Stimulated activated naive CD4-positive, alpha-beta T cell treated with Interleukin-2 at 50 U/mL for 16 hours (primary cell): ENCODE data around the gene SP9.

ENCODE experiments used
- DNase-seq: peaks from one replicate; lab custom pipeline; 2025; lab: John Stamatoyannopoulos, UW

The SP9 gene

GRCh38 chr2:174334781-174335251, at the start of gene SP9:
Gene SP9, plus strand, starts transcription at chr2:174334954. Its CDS starts 139 bp downstream, at chr2:174335093.
- no peak for DNase-seq

DNA sequence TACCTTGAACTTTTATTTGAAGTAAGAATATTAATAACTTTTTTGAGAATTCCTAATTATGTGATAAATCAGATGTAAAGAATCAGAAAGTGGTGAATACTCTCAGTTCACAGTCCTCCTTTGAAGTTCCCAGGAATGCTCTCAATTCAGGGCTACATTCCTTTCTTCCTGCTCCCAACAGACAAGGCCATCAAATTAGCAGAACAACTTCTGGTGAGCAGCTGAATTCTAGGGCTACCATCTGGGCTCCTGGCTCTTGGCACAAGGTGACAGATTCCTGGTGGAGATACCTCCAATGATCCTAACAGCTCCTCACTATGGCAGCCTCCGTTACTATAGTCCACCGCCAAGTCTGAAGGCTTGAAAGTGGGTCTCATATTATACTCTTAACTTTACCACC, 48.6 kb upstream of the SP9 start:
- no peak for DNase-seq

- DNase-seq: no peak
Observed at GRCh38 chr2:174292908-174293307, 41.8 kb upstream of the SP9 start.

DNA sequence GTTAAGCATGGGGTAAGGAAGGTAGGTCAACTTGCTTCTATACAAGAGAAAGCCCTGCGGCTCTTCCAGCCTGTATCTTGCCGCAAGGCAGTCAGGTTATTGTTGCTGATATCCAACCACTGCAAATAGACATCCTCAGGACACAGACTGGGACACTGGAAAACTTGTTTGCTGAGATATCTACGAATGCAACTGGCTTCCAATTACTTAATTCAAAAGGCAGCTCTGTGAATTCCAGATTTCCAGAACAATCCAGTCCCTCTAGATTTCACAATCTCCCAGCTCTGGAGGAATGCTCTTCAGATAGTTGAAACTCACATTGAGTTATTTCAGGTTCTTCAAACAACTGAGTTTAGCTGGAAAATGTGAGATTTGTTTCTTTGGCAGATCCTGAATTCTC, 34.6 kb upstream of the SP9 start:
- DNase-seq: no peak

DNA sequence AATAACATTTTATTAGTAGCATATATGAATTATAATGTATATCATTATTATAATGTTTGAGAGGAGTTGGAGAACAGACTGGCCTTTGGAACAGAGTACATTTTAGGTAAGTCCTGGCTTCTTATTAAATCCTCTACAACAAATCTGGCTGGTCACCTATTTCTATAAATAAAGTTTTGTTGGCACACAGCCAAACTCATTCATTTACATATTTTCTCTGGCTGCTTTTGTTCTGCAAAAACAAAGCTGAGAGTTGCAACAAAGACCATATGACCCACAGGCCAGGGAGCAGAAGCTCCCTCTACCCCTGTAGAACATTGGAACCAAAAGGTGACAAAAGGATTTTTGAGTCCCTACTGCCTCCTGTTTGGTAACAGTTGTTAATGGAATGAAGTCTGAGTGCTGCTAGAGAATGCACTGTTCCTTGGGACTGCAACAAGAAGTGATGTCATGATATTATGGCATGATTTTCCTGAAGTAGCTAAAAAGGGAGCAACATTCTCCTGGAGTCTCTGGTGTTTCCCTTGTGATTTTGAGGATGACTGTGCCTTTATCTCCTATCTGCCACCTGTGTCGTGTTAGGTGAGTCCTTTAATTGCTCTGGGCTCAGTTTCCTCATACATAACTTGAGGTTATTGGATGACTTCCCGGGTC, 22.0 kb upstream of the SP9 start:
- DNase-seq: no peak

DNA sequence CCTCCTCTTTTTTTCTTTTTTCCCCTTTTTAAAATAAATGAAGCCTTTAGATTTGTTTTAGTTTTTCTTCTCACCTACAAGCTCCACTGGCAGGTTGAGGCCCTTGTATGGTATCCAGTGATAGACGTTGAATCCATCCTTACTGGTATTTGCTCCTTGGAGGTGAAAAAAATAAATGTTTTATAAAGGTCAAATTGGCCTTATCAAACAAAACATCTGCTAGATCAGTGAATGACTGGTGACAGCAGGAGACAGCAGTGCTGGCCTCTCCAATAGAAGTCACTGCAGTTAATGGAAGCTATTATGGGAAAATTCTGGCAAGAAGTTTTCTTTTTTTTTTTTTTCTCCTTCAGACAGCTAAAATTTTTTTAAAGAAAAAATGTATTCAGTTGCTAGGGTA, 12.6 kb upstream of the SP9 start:
- no peak for DNase-seq

- DNase-seq: no peak
Observed at GRCh38 chr2:174322746-174323145, 12.0 kb upstream of the SP9 start.

DNA sequence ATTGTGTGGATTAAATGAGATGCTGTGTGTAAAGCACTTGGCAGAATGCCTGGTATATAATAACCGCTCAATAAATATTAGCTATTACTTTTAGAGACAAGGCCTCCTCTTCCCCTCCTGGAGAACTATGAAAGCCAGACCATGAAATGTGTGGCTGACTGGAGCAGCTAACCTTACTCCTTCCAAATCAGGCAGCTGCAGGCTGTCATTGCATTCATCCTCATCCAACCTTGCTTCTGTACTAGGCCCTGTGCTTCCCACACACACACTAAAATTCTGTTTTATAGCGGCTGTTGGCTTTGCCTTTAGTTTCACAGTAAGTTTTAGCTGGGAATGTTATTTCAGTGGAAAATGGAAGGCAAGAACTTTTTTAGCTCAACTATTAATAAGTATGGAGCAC, 10.2 kb upstream of the SP9 start:
- DNase-seq: no peak

DNA sequence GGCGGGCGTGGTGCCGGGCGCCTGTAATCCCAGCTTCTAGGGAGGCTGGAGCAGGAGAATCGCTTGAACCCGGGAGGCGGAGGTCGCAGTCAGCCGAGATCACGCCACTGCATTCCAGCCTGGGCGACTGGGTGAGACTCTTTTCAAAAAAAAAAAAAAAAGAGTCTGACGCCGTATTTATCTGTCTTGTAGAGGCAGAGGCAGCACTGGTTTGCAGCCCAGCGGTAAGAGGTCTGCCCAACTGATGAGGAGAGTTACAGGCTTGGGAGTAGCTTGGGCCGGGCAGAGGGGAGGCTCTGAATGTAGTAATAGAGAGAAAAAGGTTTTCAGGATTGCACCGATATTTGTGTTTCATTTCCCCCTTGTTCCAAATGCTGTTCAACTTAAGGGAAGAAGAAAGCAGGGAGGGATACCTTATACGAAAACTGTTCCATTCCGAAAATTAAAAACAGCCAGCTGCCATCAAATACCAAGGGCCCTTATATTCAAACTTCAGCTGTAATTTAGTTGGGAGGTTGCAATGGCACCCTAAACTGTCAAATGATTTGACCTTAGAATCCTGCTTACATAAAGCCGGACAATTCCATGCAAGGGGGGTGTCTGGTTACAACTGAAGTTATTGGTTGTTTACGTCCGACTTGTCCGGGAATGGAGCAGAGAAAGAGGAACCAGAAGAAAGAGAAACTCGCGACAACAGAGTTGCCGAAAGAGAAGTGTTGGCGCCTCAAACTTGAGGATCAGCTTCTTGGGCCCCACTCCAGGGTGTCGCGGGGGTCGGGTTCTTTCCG, 9.2 kb upstream of the SP9 start:
- no peak for DNase-seq

GRCh38 chr2:174326161-174327020, 8.4 kb upstream of the SP9 start:
- no peak for DNase-seq

- no peak for DNase-seq
Observed at GRCh38 chr2:174327021-174327840, 7.5 kb upstream of the SP9 start.

GRCh38 chr2:174327841-174328113, 7.0 kb upstream of the SP9 start:
- no peak for DNase-seq

DNA sequence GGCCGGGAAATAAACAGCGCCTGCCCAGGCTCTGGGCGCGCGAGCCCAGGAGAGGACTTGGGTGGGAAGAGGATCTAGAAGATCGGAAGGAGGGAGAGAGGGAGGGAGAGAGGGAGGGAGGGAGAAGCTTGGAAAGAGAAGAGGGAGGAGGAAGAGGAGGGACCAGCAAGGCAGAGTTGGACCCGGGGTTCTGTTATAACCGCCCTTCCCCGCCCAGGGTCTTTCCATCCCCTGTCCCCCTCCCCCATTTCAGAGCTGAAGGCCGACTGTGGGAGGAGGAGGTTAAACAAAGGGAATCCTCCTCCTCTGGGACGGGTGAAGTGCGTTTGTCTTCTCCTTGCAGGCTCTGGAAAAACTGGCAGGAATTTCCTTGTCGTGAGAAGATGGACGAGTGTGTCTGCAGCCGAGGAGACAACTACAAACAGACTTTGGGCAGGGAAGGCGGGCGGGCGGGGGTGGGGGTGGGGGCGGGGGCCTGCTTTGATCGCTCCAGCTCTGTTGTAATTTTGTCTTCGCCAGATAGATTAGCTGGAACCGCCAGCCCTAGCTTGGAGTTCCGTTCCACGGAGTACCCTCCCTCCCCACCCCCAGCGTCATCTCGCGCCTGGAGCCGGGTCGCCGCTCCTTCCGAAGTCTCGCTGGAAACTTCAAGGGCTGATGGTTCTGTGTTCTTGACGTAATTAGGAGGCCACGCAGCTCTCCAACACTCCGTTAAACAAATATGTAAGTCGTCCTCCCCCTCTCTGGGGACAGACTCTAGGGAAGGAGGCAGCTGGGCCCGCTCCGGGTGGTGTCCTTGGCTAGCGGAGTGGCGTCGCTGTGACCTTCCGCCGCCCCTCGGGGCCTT, 6.4 kb upstream of the SP9 start:
- no peak for DNase-seq

- no peak for DNase-seq
Observed at GRCh38 chr2:174328961-174329715, 5.6 kb upstream of the SP9 start.

GRCh38 chr2:174330945-174331594, 3.7 kb upstream of the SP9 start:
- no peak for DNase-seq

GRCh38 chr2:174331595-174332216, 3.0 kb upstream of the SP9 start:
- no peak for DNase-seq

DNA sequence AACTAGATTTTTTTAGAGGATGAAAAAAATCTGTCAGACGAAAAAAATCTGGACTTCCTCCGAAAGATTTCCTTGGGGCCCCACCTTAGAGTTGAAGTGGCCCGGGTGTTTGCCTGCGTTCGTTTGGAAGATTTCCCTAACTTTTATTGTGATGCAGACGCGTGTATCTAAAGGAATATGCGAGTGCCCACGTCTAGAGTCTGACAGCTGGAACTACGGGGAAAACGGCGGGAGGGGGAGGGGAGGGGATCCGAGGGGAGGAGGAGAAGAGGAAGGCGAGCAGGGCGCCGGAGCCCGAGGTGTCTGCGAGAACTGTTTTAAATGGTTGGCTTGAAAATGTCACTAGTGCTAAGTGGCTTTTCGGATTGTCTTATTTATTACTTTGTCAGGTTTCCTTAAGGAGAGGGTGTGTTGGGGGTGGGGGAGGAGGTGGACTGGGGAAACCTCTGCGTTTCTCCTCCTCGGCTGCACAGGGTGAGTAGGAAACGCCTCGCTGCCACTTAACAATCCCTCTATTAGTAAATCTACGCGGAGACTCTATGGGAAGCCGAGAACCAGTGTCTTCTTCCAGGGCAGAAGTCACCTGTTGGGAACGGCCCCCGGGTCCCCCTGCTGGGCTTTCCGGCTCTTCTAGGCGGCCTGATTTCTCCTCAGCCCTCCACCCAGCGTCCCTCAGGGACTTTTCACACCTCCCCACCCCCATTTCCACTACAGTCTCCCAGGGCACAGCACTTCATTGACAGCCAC, 2.4 kb upstream of the SP9 start:
- no peak for DNase-seq

GRCh38 chr2:174333017-174333371, 1.8 kb upstream of the SP9 start:
- DNase-seq: no peak
